ENCODE measurements around the gene UNC93B1.

Gene UNC93B1

GRCh38 chr11:68003846-68004550 is at the start of gene UNC93B1:
Gene UNC93B1, minus strand, starts transcription at chr11:68004097. Its CDS starts 54 bp downstream, at chr11:68004043.
- peak within 1 kb of the TSS; percentile 66 for H3K4me3 ChIP-seq (ENCODE audit: low read length)
- no peak for TF ChIP-seq CTCF (conservative IDR thresholded peaks at IDR 0.05; ENCODE audit: low read length)
- peak; percentile 86 for DNase-seq (ENCODE audit: low read depth)

GRCh38 chr11:68053117-68053516 is 49.2 kb upstream of the UNC93B1 start:
- no peak overlapping the region for H3K4me3 ChIP-seq (ENCODE audit: low read length)
- no peak for DNase-seq (ENCODE audit: low read depth)
- TF ChIP-seq CTCF (conservative IDR thresholded peaks at IDR 0.05; ENCODE audit: low read length) = no peak

- DNase-seq (ENCODE audit: low read depth) = no peak
- no peak for TF ChIP-seq CTCF (conservative IDR thresholded peaks at IDR 0.05; ENCODE audit: low read length)
These were observed 48.4 kb upstream of the UNC93B1 start for GRCh38 chr11:68052137-68052873.

GRCh38 chr11:68051191-68052136 is 47.6 kb upstream of the UNC93B1 start:
- H3K4me3 ChIP-seq (ENCODE audit: low read length) = no peak overlapping the region
- no peak for DNase-seq (ENCODE audit: low read depth)
- no peak for TF ChIP-seq CTCF (conservative IDR thresholded peaks at IDR 0.05; ENCODE audit: low read length)

More at GRCh38 chr11:68052137-68052873, 48.4 kb upstream of the UNC93B1 start:
- no peak overlapping the region for H3K4me3 ChIP-seq (ENCODE audit: low read length)

GRCh38 chr11:68050371-68050841 is 46.5 kb upstream of the UNC93B1 start:
- no peak overlapping the region for H3K4me3 ChIP-seq (ENCODE audit: low read length)
- DNase-seq (ENCODE audit: low read depth) = no peak
- no peak for TF ChIP-seq CTCF (conservative IDR thresholded peaks at IDR 0.05; ENCODE audit: low read length)

- no peak for DNase-seq (ENCODE audit: low read depth)
- TF ChIP-seq CTCF (conservative IDR thresholded peaks at IDR 0.05; ENCODE audit: low read length) = no peak
- H3K4me3 ChIP-seq (ENCODE audit: low read length) = no peak overlapping the region
These were observed 45.8 kb upstream of the UNC93B1 start for GRCh38 chr11:68049509-68050370.
